Bronchial epithelial cell (primary cell): ENCODE results near the gene SORBS1. TPM values are rescaled to one million over a fixed set of nuclear protein-coding genes. Genes with fewer than 3 reads are reported as not detected.
A peak's percentile ranks its signal among the peaks of the same experiment; 100 is the strongest.

ENCODE experiments used
- DNase-seq: peaks from one replicate; pipeline ENCODE4 v3.0.0-alpha.2; 2010; ENCODE audit warnings: low read depth
- FAIRE-seq: peaks from 2 replicates; lab custom pipeline; 2011; peaks lifted over from hg19 to GRCh38; lab: Jason Lieb, UNC
- H3K27me3 ChIP-seq: 2 replicates; pipeline ENCODE4 v1.5.1; 2011; ENCODE audit warnings: low read length; ENCODE audit not compliant: control insufficient read depth, insufficient read depth
- H3K36me3 ChIP-seq: 2 replicates; pipeline ENCODE4 v1.5.1; 2011; ENCODE audit warnings: low read length; ENCODE audit not compliant: control insufficient read depth, insufficient read depth
- H3K4me3 ChIP-seq: 2 replicates; pipeline ENCODE4 v1.5.1; 2011; ENCODE audit warnings: mild to moderate bottlenecking, low read depth, low read length, control low read depth
- CTCF ChIP-seq: IDR thresholded peaks from 2 replicates; pipeline ENCODE4 v1.5.1; 2011; ENCODE audit warnings: mild to moderate bottlenecking, moderate library complexity, low read length, control low read depth, inconsistent platforms; ENCODE audit not compliant: insufficient read depth, severe bottlenecking
- total RNA-seq: library from RNA; depleted of rRNA; stranded (reverse); fragments of >200 nt; gene quantifications from 2 replicates; pipeline ENCODE4 v1.2.1, GENCODE V29; 2014

SORBS1 gene
- total RNA-seq, 1 donor from 2014 or later: under 0.01 TPM

GRCh38 chr10:95287281-95287680 is 273.9 kb downstream of the SORBS1 start:
- no peak for DNase-seq
- H3K27me3 ChIP-seq: no peaks in the 10 kb centered on the region
- H3K4me3 ChIP-seq: no peak overlapping the region
- TF ChIP-seq CTCF: no peak
- FAIRE-seq: no peak
- peaks cover 3% of the 10 kb centered on the region for H3K36me3 ChIP-seq

GRCh38 chr10:95286707-95287106 is 274.5 kb downstream of the SORBS1 start:
- no peaks in the 10 kb centered on the region for H3K27me3 ChIP-seq
- no peak for TF ChIP-seq CTCF
- peaks cover 3% of the 10 kb centered on the region for H3K36me3 ChIP-seq
- H3K4me3 ChIP-seq: no peak overlapping the region
- FAIRE-seq: no peak
- no peak for DNase-seq

- FAIRE-seq: no peak
- no peak for DNase-seq
- Histone ChIP-seq H3K27me3 (no peaks in the 10 kb centered on the region), H3K4me3 (no peak overlapping the region), H3K36me3 (peaks cover 3% of the 10 kb centered on the region)
- TF ChIP-seq CTCF: no peak
Observed at GRCh38 chr10:95285556-95285955, 275.6 kb downstream of the SORBS1 start.

- FAIRE-seq (no peak), DNase-seq (no peak)
- no peaks in the 10 kb centered on the region for H3K27me3 ChIP-seq
- no peak overlapping the region for H3K4me3 ChIP-seq
- no peak for TF ChIP-seq CTCF
- peaks cover 3% of the 10 kb centered on the region for H3K36me3 ChIP-seq
Observed at GRCh38 chr10:95284807-95285206, 276.4 kb downstream of the SORBS1 start.

GRCh38 chr10:95282107-95282506 is 279.1 kb downstream of the SORBS1 start:
- FAIRE-seq: no peak
- TF ChIP-seq CTCF: no peak
- Histone ChIP-seq H3K4me3 (no peak overlapping the region), H3K36me3 (peaks cover 1% of the 10 kb centered on the region), H3K27me3 (no peaks in the 10 kb centered on the region)
- no peak for DNase-seq

- Histone ChIP-seq H3K27me3 (no peaks in the 10 kb centered on the region), H3K36me3 (no peaks in the 10 kb centered on the region), H3K4me3 (no peak overlapping the region)
- no peak for FAIRE-seq
- DNase-seq: peak; percentile 71
- no peak for TF ChIP-seq CTCF
Observed at GRCh38 chr10:95281206-95281605, 280.0 kb downstream of the SORBS1 start.
